ENCODE results near the gene TMED9. TPM values are rescaled to one million over a fixed set of nuclear protein-coding genes. Genes with fewer than 3 reads are reported as not detected.

Gene TMED9
- total RNA-seq, 2 experiments from 2014 or later = 118 to 120 TPM

GRCh38 chr5:177599731-177600507 is 7.9 kb downstream of the TMED9 start, which contains the start of gene B4GALT7:
TSS of gene B4GALT7 (plus strand) at chr5:177600132. CDS start at chr5:177600211, 79 bp downstream.
- Mint-ChIP-seq H3K4me3 (peak within 1 kb of the TSS; percentile 88), H3K27me3 (no peaks in the 10 kb centered on the region), H3K4me1 (ENCODE audit: low read depth) (peaks cover 33% of the 10 kb centered on the region), H3K9me3 (no peaks in the 10 kb centered on the region), H3K36me3 (ENCODE audit: low read depth) (peaks cover 27% of the 10 kb centered on the region), H3K27ac (peak within 1 kb of the TSS; percentile 88)
- peak; percentile 82 for DNase-seq
- intact Hi-C loops (cut with micrococcal nuclease) = no loop called here
- POLR2A ChIA-PET = interaction anchor here (0.7 to 1.9 kb wide), 5 partner anchors 8 to 79 kb away, joined by 3 to 7 read pairs (median 3); partner anchors contain the start of gene TMED9
- peak; percentile 93 for ATAC-seq
- CTCF ChIA-PET = interaction anchor here (0.9 to 1.1 kb wide), 2 partner anchors 7 to 209 kb away, joined by 3 read pairs; no protein-coding TSS in a partner anchor
- TF ChIP-seq CTCF (IDR thresholded peaks at IDR 0.05) = no peak

GRCh38 chr5:177600508-177601018 is 8.6 kb downstream of the TMED9 start:
- ATAC-seq (peak; percentile 7), DNase-seq (peak; percentile 26)
- POLR2A ChIA-PET = interaction anchor here (0.7 to 1.9 kb wide), 4 partner anchors 8 to 79 kb away, joined by 3 to 7 read pairs (median 6); partner anchors contain the start of gene TMED9
- H3K27me3 Mint-ChIP-seq = no peaks in the 10 kb centered on the region
- CTCF ChIA-PET = no interaction called here
- TF ChIP-seq CTCF (IDR thresholded peaks at IDR 0.05) = no peak
- H3K27ac Mint-ChIP-seq = peak overlapping the region; percentile 88
- peak overlapping the region; percentile 88 for H3K4me3 Mint-ChIP-seq
- peaks cover 33% of the 10 kb centered on the region for H3K4me1 Mint-ChIP-seq (ENCODE audit: low read depth)
- no peaks in the 10 kb centered on the region for H3K9me3 Mint-ChIP-seq
- H3K36me3 Mint-ChIP-seq (ENCODE audit: low read depth) = peaks cover 25% of the 10 kb centered on the region
- intact Hi-C loops (cut with micrococcal nuclease) = no loop called here

GRCh38 chr5:177601126-177601525 is 9.1 kb downstream of the TMED9 start:
- POLR2A ChIA-PET = interaction anchor here (0.9 to 1.9 kb wide), 2 partner anchors 9 to 10 kb away, joined by 4 to 7 read pairs; partner anchors contain the start of gene TMED9
- H3K9me3 Mint-ChIP-seq = no peaks in the 10 kb centered on the region
- DNase-seq (no peak), ATAC-seq (no peak)
- H3K36me3 Mint-ChIP-seq (ENCODE audit: low read depth) = peaks cover 20% of the 10 kb centered on the region
- no peak for TF ChIP-seq CTCF (IDR thresholded peaks at IDR 0.05)
- CTCF ChIA-PET = no interaction called here
- H3K4me1 Mint-ChIP-seq (ENCODE audit: low read depth) = peaks cover 35% of the 10 kb centered on the region
- H3K27me3 Mint-ChIP-seq = no peaks in the 10 kb centered on the region
- peak overlapping the region; percentile 88 for H3K4me3 Mint-ChIP-seq
- peak overlapping the region; percentile 88 for H3K27ac Mint-ChIP-seq
- intact Hi-C loops (cut with micrococcal nuclease) = no loop called here

GRCh38 chr5:177601577-177602457 is 9.8 kb downstream of the TMED9 start:
- H3K4me3 Mint-ChIP-seq = peak overlapping the region; percentile 88
- no peaks in the 10 kb centered on the region for H3K27me3 Mint-ChIP-seq
- ChIA-PET POLR2A (interaction anchor here (0.9 to 1.9 kb wide), 3 partner anchors 9 to 12 kb away, joined by 3 to 7 read pairs (median 4); partner anchors contain the start of gene TMED9), CTCF (no interaction called here)
- no peak for ATAC-seq
- no peak for TF ChIP-seq CTCF (IDR thresholded peaks at IDR 0.05)
- peaks cover 16% of the 10 kb centered on the region for H3K36me3 Mint-ChIP-seq (ENCODE audit: low read depth)
- intact Hi-C loops (cut with micrococcal nuclease) = no loop called here
- DNase-seq = no peak
- no peak overlapping the region for H3K27ac Mint-ChIP-seq
- H3K4me1 Mint-ChIP-seq (ENCODE audit: low read depth) = peaks cover 39% of the 10 kb centered on the region
- H3K9me3 Mint-ChIP-seq = no peaks in the 10 kb centered on the region
